ENCODE measurements around the gene RPS24.
A peak's percentile ranks its signal among the peaks of the same experiment; 100 is the strongest.

RPS24 gene

DNA sequence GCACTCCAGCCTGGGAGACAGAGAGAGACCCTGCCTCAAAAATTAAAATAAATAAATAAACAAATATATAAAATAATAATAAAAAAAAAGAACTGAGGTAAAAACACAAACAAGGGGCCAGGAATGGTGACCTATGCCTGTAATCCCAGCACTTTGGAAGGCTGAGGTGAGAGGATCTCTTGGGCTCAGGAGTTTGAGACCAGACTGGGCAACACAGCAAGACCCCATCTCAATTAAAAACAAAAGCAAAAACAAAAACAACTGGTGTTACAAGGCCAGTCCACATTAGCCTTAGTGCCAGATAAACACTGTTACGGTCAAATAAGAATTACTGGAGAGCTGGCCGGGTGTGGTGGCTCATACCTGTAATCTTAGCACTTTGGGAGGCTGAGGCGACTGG lies 9.9 kb upstream of the RPS24 start:
- H3K27ac ChIP-seq: no peak overlapping the region

DNA sequence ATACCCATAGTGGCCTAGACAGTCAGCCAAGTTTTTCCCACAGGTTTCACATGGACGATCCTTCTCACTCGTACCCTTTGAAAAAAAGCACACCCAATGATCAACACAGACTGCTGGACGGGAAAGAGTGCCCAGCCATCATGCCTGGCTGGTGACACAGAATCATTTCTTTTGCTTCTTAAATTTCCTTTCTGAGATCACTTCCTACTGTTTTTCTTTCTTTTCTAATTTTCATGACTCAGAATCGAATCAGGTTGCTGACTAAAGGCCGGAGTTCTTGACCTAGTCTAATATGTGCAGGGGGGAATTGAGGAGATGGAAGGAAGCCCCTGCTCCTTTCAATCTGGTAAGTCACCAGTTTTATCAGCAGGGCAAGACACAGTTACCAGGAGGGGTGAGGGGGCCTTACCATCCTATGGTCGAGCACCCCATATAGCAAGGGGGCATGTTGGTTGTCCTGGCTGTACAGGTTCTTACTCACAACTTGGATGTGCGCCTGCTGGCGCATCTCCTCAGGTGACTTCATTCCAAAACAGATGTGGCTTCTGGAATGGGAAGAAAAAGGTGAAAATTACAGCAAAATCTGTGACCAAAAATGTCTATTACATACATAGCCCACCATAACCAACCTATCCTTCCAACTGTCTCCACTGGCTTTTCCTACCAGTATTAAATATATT lies 7.8 kb upstream of the RPS24 start:
- no peak overlapping the region for H3K27ac ChIP-seq
- H3K4me3 ChIP-seq: no peak overlapping the region

More for the DNA sequence above, 9.9 kb upstream of the RPS24 start:
- no peak overlapping the region for H3K4me3 ChIP-seq

DNA sequence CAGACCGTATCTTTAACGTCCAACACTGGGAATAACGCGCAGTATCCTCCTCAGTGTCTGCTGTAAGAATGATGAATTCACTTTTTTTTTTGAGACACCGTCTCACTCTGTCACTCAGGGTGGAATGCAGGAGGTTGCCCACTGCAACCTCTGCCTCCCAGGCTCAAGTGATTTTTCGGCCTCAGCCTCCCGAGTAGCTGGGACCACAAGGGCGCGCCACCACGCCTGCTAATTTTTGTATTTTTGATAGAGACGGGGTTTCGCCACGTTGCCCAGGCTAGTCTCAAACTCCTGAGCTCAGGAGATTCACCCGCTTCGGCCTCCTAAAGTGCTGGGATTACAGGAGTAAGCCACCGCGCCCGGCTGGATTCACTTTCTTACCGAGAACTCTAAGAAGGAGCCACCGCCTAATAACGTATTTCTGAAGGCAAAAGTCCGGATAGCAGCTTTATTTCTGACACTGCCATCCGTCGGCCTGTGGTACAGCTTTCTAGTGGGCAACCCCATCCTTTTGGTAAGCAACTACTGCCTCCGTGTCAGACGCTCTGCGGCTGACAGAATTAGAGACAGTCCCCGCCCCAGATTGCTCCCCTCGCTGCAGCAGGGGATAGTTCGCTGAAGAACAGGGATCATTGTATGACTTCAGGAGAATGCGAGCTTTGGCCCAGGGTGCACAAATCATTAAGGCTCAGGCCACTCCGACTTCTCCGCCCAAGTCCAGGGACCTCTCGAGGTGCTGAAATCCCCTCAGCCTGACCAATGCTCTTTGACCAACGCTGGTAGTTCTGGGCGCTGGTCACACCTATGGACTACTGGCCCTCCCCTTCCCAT lies 5.0 kb upstream of the RPS24 start:
- peak overlapping the region; percentile 40 to 90 (median 84) for H3K27ac ChIP-seq

DNA sequence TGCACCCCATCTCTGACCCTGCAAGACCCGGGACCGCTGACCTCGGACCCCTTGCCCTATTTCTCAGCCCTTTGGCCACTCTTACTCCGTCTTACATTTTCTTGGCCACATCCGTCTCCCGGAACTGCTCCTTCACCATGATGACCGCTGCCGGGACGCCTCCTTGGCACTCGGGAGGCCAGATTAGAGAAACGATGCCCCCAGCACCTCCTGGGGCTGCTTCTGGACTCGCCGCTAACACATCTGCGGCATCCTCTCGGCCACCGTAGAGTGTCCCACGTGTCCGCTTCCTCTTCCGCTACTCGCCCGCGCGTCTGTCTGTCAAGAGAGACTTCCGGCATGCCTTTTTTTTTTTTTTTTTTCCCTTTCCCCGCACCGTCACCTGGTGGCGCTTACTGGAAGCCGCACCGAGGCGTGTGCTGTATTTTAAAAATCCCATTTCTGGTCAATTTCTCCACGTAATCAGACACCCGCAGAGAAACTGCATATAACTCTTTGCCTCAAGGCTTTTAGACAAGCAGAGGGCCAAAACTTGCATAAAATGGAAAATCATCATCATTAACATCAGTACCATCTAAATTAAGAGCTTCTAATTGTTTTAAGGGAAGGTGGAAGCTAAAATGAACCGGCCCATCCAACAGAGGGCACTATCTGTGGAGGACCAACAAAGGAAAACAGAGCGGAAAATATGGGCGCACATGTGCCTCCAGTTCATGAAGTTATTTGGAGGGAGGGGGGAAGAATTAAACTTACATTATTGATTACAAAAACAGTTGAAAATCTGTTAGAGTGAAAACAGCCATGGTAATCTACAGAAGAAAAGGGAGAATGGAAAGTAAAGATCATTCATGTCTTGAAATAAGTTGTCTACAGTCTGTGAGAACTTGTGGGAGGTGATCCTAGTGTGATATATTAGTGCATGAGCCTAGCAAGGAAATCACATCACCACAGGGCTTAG lies 4.1 kb upstream of the RPS24 start, which contains the start of gene POLR3A:
TSS of gene POLR3A (minus strand) at position 247 of the 958 bp plus-strand sequence. CDS start at position 139, 108 bp downstream.
- H3K4me3 ChIP-seq: peak within 1 kb of the TSS; percentile 56 to 100 (median 86)
- peak within 1 kb of the TSS; percentile 40 to 90 (median 84) for H3K27ac ChIP-seq

More for the DNA sequence above, 5.0 kb upstream of the RPS24 start:
- peak overlapping the region; percentile 56 to 100 (median 86) for H3K4me3 ChIP-seq

DNA sequence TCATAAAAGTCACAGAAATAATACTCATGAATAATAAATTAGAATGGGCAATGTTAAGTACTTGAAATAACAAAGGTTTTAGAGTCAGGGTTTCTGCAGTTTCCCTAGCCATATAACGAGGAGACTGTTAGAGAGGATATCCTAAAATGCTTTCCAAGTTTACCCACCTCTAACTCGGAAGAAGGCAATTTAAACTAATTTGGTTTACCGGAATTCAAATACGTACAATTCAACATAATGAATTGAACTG lies 351 bp upstream of the RPS24 start:
- H3K27ac ChIP-seq: peak overlapping the region in 11 of 21 experiments; percentile 8 to 94 (median 81)
- peak overlapping the region; percentile 71 to 90 (median 84) for H3K4me3 ChIP-seq

DNA sequence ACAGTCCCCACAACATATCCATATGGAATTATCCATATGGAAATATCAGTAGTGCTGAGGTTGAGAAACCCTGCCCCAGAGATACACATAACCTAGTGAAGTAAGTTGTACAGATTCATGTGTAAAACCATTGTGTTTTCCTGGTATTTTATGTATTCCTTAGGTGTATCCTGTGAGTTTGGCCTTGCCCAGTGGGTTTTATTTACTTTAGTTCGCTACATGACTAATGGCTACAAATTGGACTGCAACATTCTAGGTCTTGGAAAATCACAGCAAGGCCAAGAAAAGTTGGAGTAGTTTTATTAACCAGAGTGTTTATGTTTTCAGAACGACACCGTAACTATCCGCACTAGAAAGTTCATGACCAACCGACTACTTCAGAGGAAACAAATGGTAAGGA lies 1.4 kb downstream of the RPS24 start:
- H3K4me3 ChIP-seq: peak overlapping the region; percentile 71 to 90 (median 84)

DNA sequence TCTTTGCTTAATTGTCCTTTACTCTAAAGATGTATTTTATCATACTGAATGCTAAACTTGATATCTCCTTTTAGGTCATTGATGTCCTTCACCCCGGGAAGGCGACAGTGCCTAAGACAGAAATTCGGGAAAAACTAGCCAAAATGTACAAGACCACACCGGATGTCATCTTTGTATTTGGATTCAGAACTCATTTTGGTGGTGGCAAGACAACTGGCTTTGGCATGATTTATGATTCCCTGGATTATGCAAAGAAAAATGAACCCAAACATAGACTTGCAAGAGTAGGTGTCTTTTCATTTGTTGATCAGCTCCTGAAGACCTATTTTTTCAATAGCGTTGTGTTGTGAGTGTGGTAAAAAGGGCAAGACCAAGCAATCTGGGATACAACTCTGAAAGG lies 1.8 kb downstream of the RPS24 start:
- Histone ChIP-seq H3K27ac (no peak overlapping the region), H3K4me3 (peak overlapping the region in 2 of 7 experiments; percentile 71 to 90)

More for the DNA sequence above, 1.4 kb downstream of the RPS24 start:
- peak overlapping the region in 9 of 21 experiments; percentile 26 to 94 (median 83) for H3K27ac ChIP-seq

DNA sequence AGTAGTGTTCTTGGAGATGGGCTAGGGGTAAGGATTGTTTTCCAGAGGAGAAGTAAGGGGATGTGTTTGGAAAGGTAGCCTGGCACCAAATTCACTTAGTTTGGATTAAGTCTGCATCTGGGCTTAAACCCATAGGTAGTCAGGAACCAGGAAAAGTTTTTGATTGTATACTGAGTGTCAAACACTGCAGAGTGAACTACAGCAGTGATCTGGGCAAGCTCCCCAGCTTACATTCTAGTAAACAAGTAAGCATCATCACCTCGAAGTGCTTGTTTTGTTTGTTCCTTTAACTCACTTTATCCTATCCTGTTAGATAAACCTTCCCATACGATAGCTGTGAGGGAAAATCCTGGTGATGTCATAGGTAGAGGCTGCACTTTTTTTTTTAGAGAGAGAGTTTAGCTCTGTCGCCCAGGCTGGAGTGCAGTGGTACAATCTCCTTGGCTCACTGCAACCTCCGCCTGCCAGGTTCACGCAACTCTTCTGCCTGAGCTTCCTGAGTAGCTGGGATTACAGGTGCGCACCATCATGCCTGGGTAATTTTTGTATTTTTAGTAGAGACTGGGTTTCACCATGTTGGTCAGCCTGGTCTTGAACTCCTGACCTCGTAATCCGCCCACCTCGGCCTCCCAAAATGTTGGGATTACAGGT lies 2.4 kb downstream of the RPS24 start:
- no peak overlapping the region for H3K4me3 ChIP-seq
- no peak overlapping the region for H3K27ac ChIP-seq

DNA sequence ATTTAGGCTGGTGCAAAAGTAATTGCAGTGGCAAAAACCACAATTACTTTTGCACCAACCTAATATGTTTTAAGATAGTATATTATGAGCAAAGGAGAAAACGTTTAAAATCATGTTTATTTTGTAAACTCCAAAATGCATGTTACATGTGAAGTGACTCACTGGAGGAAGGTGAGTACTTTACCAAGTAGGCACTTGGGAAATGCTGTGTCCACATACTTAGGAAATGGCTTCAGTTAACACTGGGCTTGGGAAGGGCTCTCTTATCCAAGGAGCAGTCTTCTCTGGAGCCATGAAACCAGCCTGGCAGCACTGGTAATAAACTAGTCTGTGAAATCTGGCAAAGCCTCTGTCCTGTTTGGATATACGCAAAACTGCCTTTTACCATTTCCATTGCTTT lies 4.4 kb downstream of the RPS24 start:
- Histone ChIP-seq H3K27ac (no peak overlapping the region), H3K4me3 (no peak overlapping the region)

DNA sequence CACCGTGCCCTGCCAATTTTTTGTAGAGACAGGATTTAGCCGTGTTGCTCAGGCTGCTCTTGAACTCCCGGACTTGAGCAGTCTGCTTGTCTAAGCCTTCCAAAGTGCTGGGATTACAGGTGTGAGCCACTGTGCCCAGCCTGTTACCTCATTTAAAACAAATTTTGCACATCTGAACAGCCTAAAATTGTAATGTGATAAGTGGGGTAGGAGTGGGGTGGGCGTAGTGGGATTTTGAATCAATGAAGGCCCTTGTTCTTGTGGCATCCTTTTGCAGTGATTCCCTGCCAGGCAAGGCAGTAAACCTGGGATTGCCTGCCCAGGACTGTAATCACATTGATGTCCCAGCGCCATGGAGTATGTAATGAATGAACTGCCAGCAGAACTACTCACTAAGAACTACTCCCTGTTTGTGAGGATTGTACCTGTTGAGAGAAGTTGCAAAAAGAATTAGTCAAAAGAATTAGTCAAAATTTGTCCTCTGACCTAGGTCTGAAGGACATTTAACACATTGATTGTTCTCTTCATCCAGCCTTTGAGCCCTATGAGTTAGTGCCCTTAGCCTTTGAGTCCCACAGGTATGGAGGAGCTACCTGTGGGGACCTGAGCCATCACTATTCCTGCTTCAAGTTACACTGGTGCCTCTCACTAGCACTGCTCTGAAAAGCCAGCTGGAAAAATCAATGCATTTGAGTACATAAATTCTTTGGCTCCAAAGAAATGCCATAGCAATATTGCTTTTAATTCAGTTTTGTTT lies 5.3 kb downstream of the RPS24 start:
- Histone ChIP-seq H3K27ac (no peak overlapping the region), H3K4me3 (no peak overlapping the region)

DNA sequence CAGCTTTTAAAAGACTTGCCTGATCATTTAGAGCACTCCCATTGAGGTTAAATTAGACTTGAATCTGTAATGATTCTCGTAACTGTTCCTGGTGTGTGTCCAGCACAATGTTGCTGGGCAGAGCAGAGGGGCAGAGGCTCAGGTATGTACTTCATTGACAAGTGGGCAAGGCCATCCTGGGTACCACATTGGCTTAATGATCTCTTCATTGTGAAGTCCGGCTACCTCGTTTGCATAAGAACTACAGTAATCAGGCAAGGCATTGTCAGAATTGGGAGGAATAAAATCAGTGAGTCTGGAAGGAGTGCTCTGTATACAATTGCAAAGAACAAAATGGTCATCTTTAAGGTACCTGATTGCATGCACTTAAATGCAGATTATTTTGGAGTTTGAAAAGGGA lies 6.1 kb downstream of the RPS24 start:
- no peak overlapping the region for H3K4me3 ChIP-seq
- no peak overlapping the region for H3K27ac ChIP-seq

DNA sequence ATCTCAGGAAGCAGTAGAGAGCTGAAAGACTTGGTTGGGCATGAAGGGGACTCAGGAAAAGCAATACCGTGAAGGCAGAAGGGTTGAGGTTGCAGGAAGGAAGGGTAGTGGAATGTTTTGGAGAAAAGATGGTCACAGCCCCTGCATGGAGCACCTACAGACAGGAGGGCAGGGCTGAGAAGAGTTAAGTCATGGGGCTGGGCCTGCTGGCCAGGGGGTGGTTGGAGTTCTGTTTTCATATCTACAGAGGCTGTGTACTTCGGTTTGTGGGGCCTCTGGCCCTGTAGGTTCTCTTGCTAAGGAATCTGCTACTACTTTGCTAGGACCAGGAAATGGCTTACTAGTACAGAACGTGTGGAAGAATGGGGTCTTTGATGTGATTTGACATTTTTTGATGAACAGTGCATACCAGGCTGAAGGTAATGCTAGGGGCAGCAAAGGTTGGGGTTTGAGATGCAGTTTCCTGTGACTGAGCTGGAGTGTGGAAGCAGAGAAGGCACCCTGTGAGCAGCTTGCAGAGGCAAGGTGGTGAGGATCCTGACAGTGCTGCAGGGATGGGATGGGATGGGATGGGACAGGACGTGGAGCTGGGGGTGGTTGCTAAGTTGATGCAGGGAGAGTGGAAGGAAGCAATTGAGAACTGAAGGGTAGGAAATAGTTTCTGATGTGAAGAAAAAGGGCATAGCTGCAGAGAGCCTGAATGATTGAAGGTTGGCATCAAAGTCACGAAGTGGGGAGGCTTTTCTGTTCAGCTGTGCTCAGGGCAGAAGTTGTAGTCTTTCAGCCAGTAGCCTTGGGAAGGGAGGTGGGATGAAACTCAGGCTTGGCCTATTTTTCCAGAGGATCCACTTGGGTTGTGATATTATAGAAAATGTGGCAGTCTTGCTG lies 7.8 kb downstream of the RPS24 start:
- H3K4me3 ChIP-seq: no peak overlapping the region
- H3K27ac ChIP-seq: no peak overlapping the region

DNA sequence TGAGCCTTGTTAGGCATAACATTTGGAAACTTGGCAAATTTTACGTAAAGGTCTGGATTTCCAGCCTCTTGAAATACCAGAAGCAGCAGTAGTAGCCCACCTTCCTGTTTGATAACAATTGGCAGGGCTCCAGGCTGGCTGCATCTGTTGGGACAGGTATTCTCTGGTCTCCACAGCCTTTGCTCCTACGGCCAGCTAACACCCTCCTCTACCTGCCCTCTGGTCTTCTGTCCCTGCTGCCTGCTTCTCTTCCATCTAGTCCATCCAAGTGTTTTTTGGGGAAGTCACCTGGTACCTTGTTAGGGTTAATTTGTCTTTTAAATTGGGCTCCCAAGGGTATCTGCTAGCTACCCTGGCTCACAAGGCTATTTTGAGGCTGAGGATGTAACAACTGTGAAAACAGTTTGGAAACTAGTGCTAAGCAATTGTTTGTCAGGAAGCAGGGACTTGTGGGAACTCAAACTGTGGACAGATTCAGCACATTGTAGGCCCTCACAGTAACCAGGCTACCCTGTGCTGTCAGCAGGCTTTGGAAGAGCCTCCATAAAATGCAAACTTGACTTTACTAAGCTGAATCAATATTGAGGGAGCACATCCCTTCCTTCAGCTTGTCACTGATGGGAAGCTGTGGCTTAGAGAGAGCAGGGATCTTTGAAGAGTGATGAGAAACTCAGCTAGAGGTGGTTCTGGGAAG lies 8.5 kb downstream of the RPS24 start:
- H3K27ac ChIP-seq: no peak overlapping the region
- H3K4me3 ChIP-seq: no peak overlapping the region

DNA sequence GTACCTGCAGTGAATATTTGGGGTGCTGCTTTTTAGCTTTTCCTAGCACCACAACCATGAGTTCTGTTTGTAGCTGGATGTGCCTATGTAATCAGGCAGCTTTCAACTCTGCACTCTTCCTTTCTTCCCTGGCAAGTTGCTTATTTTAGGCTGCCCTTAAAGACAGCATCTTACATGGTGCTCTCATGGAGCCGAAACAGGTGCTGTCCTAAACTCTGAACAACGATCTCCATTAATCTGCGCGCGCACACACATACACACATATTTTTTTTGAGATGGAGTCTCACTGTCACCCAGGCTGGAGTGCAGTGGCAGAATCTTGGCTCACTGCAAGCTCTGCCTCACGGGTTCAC lies 9.1 kb downstream of the RPS24 start:
- no peak overlapping the region for H3K4me3 ChIP-seq
- no peak overlapping the region for H3K27ac ChIP-seq

DNA sequence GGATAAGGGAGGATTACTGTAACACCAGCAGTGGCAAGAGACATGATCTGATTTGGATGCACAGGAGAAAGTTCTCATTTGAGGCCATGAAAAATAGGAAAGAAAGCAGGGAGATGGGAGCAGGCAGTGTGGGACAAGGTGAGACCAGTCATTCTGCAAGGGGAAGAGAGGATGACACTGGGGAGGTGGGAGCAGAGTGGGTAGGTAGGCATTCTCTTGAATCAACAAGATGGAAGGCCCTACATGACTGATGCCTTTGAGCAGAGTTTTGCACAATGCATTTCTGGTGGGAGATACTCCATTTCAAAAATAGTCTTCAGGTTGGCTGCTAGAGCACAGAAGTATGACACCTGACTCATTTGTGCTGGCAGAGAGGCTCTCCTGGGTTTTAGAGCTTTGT lies 10.5 kb downstream of the RPS24 start:
- H3K27ac ChIP-seq: no peak overlapping the region
- H3K4me3 ChIP-seq: no peak overlapping the region

DNA sequence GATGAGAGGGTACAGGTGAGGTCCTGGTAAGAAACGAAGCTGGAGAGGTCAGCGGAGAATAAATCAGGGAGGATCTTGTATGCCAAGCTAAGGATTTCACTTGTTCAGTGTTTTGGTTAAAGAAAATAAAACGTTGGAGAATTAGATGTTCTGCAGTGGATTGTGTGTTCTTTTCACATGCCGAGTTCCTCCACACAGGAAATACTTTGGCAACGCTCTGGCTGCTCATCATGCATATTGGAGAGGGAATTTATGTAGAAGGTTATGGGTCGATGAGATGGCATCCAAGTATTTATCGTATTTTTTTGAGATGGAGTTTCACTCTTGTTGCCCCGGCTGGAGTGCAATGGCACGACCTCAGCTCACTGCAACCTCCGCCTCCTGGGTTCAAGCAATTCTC lies 11.0 kb downstream of the RPS24 start:
- Histone ChIP-seq H3K27ac (peak overlapping the region in 1 of 21 experiments; percentile 15), H3K4me3 (no peak overlapping the region)

DNA sequence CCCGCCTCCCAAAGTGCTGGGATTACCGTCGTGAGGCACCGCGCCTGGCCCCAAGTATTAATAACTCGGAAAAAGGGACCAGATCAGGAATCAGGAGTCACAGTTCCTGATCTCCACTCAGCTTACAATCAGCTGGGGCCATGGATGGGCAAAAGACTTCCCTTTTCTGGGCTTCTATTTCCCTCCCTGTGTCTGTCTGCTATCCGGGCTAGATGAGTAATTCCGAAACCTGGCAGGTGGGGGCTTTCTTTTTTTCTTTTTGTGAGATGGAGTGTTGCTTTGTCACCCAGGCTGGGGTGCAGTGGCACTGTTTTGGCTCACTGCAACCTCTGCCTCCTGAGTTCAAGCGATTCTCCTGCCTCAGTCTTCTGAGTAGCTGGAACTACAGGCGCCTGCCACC lies 11.6 kb downstream of the RPS24 start:
- Histone ChIP-seq H3K27ac (peak overlapping the region in 2 of 21 experiments; percentile 15 to 31), H3K4me3 (no peak overlapping the region)

Measured in skin epidermis (tissue), 12 donors.